Mesendoderm (in vitro differentiated cells): ENCODE data around the gene TMEM220.

Source experiments
- DNase-seq: peaks from one replicate; pipeline ENCODE4 v3.0.0; 2013
- H2AK5ac ChIP-seq: 2 replicates; pipeline ENCODE4 v1.6.1; 2013; ENCODE audit warnings: low read length, inconsistent platforms
- H2BK120ac ChIP-seq: 2 replicates; pipeline ENCODE4 v1.6.1; 2013; ENCODE audit warnings: low read depth, mild to moderate bottlenecking, low read length, moderate library complexity, mixed read lengths
- H2BK15ac ChIP-seq: replicated peaks from 2 replicates; pipeline ENCODE4 v1.6.1; 2013; ENCODE audit warnings: low read depth, mild to moderate bottlenecking, moderate library complexity
- H2BK5ac ChIP-seq: 2 replicates; pipeline ENCODE4 v1.6.1; 2013; ENCODE audit warnings: low read length, inconsistent platforms
- H3K18ac ChIP-seq: 2 replicates; pipeline ENCODE4 v1.6.1; 2013; ENCODE audit warnings: mild to moderate bottlenecking, low read length, mixed read lengths
- H3K23ac ChIP-seq: one replicate; pipeline ENCODE4 v1.6.1; 2013; ENCODE audit warnings: low read length
- H3K27ac ChIP-seq: 2 replicates; pipeline ENCODE4 v1.5.1; 2013; ENCODE audit warnings: low read depth, mild to moderate bottlenecking, inconsistent platforms, low read length, moderate library complexity
- H3K27me3 ChIP-seq: 2 replicates; pipeline ENCODE4 v1.6.1; 2013; ENCODE audit warnings: low read length, control low read depth, mild to moderate bottlenecking, inconsistent platforms; ENCODE audit not compliant: insufficient read depth, poor library complexity
- H3K36me3 ChIP-seq: 2 replicates; pipeline ENCODE4 v1.6.1; 2013; ENCODE audit warnings: low read length, inconsistent platforms; ENCODE audit not compliant: control insufficient read depth, insufficient read depth
- H3K4ac ChIP-seq: one replicate; pipeline ENCODE4 v1.6.1; 2013; ENCODE audit warnings: low read depth, mild to moderate bottlenecking, low read length, moderate library complexity
- H3K4me1 ChIP-seq: 2 replicates; pipeline ENCODE4 v1.6.1; 2013; ENCODE audit warnings: low read depth, low read length, inconsistent platforms; ENCODE audit not compliant: control insufficient read depth
- H3K4me2 ChIP-seq: 2 replicates; pipeline ENCODE4 v1.6.1; 2013; ENCODE audit warnings: low read length
- H3K4me3 ChIP-seq: 2 replicates; pipeline ENCODE4 v1.5.1; 2013; ENCODE audit warnings: mild to moderate bottlenecking, low read length
- H3K56ac ChIP-seq: one replicate; pipeline ENCODE4 v1.6.1; 2013; ENCODE audit warnings: low read length
- H3K79me1 ChIP-seq: 2 replicates; pipeline ENCODE4 v1.6.1; 2013; ENCODE audit warnings: low read length, inconsistent platforms
- H3K79me2 ChIP-seq: 2 replicates; pipeline ENCODE4 v1.6.1; 2013; ENCODE audit warnings: mild to moderate bottlenecking, low read length; ENCODE audit not compliant: control insufficient read depth, insufficient read depth
- H3K9ac ChIP-seq: 2 replicates; pipeline ENCODE4 v1.6.1; 2013; ENCODE audit warnings: low read length, inconsistent platforms
- H4K5ac ChIP-seq: one replicate; pipeline ENCODE4 v1.6.1; 2013; ENCODE audit warnings: low read length
- H4K8ac ChIP-seq: one replicate; pipeline ENCODE4 v1.6.1; 2013; ENCODE audit warnings: low read depth, mild to moderate bottlenecking, control low read depth, low read length, moderate library complexity
- WGBS: extraction: QIAGEN DNeasy Blood & Tissue Kit; methylation state at CpG from one replicate; pipeline ENCODE4 v1.1.7; 2013; ENCODE audit warnings: low lambda C conversion rate, missing lambda C conversion rate; ENCODE audit not compliant: insufficient coverage; ENCODE audit errors: extremely low coverage; 5-methylcytosine and 5-hydroxymethylcytosine counted together

Gene TMEM220

GRCh38 chr17:10666906-10667305 is 62.9 kb downstream of the TMEM220 start:
- no peak overlapping the region for H3K18ac ChIP-seq
- H3K9ac ChIP-seq = no peak overlapping the region
- H4K8ac ChIP-seq = no peak overlapping the region
- no peak overlapping the region for H3K4me3 ChIP-seq
- no peaks in the 10 kb centered on the region for H3K4me1 ChIP-seq
- no peak overlapping the region for H3K27ac ChIP-seq
- WGBS = no CpG with 5 or more reads among the region's 5 CpGs
- no peak overlapping the region for H2BK5ac ChIP-seq
- no peak overlapping the region for H3K23ac ChIP-seq
- no peak overlapping the region for H2AK5ac ChIP-seq
- no peak overlapping the region for H4K5ac ChIP-seq
- no peaks in the 10 kb centered on the region for H3K79me2 ChIP-seq
- H3K27me3 ChIP-seq = no peaks in the 10 kb centered on the region
- no peak overlapping the region for H2BK120ac ChIP-seq
- no peak overlapping the region for H3K56ac ChIP-seq
- no peaks in the 10 kb centered on the region for H3K36me3 ChIP-seq
- no peaks in the 10 kb centered on the region for H3K79me1 ChIP-seq
- DNase-seq = no peak
- no peak overlapping the region for H3K4me2 ChIP-seq
- no peak overlapping the region for H3K4ac ChIP-seq
- no peak overlapping the region for H2BK15ac ChIP-seq

DNA sequence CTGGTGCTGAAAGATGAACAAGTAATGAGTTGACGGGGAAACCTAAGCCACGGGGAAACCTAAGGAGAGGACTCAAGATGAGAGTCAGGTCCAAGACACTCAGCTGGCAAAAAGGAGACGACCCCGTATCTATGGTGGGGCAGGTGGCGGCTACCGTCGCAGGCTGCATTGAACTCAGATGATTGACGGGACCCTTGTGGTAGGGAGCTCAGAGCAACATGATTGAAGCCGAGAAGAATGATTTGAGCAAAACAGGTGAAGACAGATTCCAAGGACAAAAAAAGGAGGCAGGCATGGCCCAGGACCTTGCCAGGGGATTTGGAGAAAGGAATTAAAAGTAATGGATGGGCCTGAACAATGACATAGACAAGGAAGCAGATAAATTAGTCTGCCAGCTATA is 65.3 kb downstream of the TMEM220 start:
- H3K4ac ChIP-seq = no peak overlapping the region
- no peak overlapping the region for H3K23ac ChIP-seq
- H2BK15ac ChIP-seq = no peak overlapping the region
- no peak overlapping the region for H3K4me3 ChIP-seq
- no peak overlapping the region for H2AK5ac ChIP-seq
- no peak overlapping the region for H3K4me2 ChIP-seq
- no peaks in the 10 kb centered on the region for H3K4me1 ChIP-seq
- no peak overlapping the region for H3K56ac ChIP-seq
- no peaks in the 10 kb centered on the region for H3K79me1 ChIP-seq
- no peak overlapping the region for H3K27ac ChIP-seq
- no peak overlapping the region for H4K5ac ChIP-seq
- no peak overlapping the region for H2BK5ac ChIP-seq
- no peak overlapping the region for H4K8ac ChIP-seq
- DNase-seq = no peak
- no peaks in the 10 kb centered on the region for H3K36me3 ChIP-seq
- no peaks in the 10 kb centered on the region for H3K79me2 ChIP-seq
- no peak overlapping the region for H3K9ac ChIP-seq
- no CpG with 5 or more reads among the region's 9 CpGs for WGBS
- H2BK120ac ChIP-seq = no peak overlapping the region
- no peaks in the 10 kb centered on the region for H3K27me3 ChIP-seq
- H3K18ac ChIP-seq = no peak overlapping the region
